Head of caudate nucleus (tissue), 42 donors: ENCODE measurements around the gene LY9.

Source experiments
- DNase-seq, 42 donors: peaks; one replicate each; pipeline versions ENCODE4 v3.0.0 to v3.0.0-alpha.2; 2020 to 2021; ENCODE audit warnings: mixed read lengths in 7 of 42
- intact Hi-C: fragments of 100-400 bp; cut with DNase I; formaldehyde crosslinking; loops from one replicate; pipeline ENCODE4 v1.15.0; 2022

Gene LY9, protein sequence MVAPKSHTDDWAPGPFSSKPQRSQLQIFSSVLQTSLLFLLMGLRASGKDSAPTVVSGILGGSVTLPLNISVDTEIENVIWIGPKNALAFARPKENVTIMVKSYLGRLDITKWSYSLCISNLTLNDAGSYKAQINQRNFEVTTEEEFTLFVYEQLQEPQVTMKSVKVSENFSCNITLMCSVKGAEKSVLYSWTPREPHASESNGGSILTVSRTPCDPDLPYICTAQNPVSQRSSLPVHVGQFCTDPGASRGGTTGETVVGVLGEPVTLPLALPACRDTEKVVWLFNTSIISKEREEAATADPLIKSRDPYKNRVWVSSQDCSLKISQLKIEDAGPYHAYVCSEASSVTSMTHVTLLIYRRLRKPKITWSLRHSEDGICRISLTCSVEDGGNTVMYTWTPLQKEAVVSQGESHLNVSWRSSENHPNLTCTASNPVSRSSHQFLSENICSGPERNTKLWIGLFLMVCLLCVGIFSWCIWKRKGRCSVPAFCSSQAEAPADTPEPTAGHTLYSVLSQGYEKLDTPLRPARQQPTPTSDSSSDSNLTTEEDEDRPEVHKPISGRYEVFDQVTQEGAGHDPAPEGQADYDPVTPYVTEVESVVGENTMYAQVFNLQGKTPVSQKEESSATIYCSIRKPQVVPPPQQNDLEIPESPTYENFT

GRCh38 chr1:160795951-160796383, at the start of gene LY9:
LY9 (plus strand) TSS chr1:160796174; CDS start chr1:160796188, 14 bp downstream.
- intact Hi-C loops = no loop called here
- no peak for DNase-seq

GRCh38 chr1:160746836-160747500, 49.0 kb upstream of the LY9 start:
- intact Hi-C loops = no loop called here

DNA sequence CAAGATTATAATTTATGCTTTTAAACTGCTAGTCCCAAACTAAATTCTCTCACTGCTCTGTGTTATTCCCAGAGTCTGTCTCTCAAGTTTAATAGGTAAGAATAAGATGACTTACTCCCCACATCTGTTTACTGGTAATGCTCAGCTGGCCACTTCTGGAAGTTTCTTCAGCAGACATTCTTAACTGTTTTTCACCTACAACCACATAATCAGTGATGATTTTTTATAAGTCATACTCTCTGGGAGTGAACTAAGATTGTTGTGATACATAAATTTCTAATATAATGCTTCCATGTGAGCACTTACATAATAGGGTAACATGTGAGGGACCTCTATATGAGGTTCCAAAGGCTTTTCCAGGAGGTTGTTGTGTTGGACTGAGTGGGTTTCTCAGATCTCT, 48.3 kb upstream of the LY9 start:
- DNase-seq = no peak

More at GRCh38 chr1:160746836-160747500, 49.0 kb upstream of the LY9 start:
- DNase-seq = no peak

GRCh38 chr1:160748181-160748877, 47.6 kb upstream of the LY9 start:
- intact Hi-C loops = no loop called here

More for the DNA sequence above, 48.3 kb upstream of the LY9 start:
- intact Hi-C loops = no loop called here

DNA sequence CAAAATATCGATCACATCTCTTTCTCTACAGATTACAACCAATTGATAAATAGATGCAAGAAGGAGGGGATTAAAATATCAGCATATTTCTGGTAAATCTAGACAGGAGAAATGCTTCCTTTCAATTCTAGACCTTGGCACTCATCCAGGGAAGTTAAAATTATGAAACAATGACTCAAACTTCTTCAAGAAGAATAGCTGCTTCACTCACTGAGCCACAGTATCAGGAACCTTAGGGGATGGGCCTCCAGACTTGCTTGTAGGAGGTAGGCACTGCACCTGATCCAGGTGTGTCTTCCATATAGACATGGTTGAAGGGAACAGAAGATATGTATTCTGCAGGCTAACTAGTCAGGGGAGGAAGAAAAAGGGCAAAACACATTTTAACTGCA, 47.1 kb upstream of the LY9 start:
- DNase-seq = no peak
- intact Hi-C loops = no loop called here

More at GRCh38 chr1:160748181-160748877, 47.6 kb upstream of the LY9 start:
- no peak for DNase-seq

DNA sequence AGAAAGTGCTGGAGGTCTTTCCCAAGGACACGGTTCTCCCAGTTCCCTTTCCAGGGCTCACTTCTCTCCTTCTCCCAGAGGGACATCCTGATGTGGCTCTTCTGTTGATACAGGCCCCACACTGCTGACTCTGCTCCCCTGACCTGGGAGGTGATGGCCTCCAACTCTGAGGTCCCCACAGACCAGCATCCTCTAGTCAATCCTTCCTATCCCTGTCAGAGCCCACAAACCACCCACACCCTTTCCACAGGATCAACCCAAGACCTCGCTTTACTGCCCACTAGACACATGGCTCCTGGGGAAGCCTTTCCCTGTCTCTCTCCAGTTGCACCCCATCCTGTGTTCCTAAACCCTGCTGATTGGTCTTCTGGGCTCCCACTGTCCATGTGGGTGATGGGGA, 45.4 kb upstream of the LY9 start:
- intact Hi-C loops = no loop called here
- no peak for DNase-seq

- DNase-seq = no peak
- intact Hi-C loops = no loop called here
These were observed 43.6 kb upstream of the LY9 start for GRCh38 chr1:160752406-160752805.

DNA sequence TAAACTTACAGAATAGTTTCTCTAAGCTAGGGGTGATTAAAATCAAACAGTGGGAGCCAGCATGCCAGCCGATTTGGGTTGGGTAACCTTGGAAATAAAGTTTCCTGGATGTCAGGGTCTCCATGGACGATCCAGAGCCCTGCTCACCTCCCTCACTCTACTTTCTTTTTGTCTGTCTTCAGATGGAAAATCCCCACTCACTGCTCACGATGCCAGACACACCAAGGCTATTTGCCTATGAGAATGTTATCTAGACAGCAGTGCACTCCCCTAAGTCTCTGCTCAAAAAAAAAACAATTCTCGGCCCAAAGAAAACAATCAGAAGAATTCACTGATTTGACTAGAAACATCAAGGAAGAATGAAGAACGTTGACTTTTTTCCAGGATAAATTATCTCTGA, 43.0 kb upstream of the LY9 start:
- DNase-seq = no peak
- intact Hi-C loops = no loop called here

DNA sequence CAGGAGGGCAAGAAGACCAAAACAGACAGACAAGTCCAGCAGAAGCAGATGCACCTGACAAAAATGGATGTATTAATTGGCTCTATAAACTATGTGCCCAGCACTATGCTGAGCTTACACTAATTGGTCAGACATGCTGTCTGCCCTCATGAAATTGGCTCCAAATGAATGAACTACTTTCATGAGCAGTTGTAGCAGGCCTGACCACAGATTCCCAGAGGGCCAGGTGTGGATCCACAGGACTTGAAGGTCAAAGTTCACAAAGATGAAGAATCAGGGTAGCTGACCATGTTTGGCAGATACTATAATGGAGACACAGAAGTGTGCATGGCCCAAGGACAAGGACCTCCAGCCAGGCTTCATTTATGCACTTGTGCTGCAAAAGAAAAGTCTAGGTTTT, 42.4 kb upstream of the LY9 start:
- intact Hi-C loops = no loop called here
- no peak for DNase-seq

DNA sequence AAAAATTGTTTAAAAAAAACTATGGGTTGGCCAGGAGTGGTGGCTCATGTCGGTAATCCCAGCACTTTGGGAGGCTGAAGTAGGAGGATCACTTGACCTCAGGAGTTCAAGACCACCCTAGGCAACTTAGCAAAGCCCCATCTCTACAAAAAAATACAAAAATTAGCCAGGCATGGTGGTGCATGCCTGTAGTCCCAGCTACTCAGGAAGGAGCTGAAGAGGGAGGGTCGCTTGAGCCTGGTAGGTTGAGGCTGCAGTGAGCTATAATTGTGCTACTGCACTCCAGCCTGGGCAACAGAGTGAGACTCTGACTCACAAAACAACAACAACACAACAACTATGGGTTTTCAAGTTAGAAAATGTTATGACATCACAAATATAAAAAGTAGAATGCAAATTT, 40.5 kb upstream of the LY9 start:
- DNase-seq = no peak

GRCh38 chr1:160755911-160756848, 39.8 kb upstream of the LY9 start:
- DNase-seq = no peak

More for the DNA sequence above, 40.5 kb upstream of the LY9 start:
- intact Hi-C loops = no loop called here

GRCh38 chr1:160756849-160757201, 39.1 kb upstream of the LY9 start:
- no peak for DNase-seq
- intact Hi-C loops = no loop called here

More at GRCh38 chr1:160755911-160756848, 39.8 kb upstream of the LY9 start:
- intact Hi-C loops = no loop called here

DNA sequence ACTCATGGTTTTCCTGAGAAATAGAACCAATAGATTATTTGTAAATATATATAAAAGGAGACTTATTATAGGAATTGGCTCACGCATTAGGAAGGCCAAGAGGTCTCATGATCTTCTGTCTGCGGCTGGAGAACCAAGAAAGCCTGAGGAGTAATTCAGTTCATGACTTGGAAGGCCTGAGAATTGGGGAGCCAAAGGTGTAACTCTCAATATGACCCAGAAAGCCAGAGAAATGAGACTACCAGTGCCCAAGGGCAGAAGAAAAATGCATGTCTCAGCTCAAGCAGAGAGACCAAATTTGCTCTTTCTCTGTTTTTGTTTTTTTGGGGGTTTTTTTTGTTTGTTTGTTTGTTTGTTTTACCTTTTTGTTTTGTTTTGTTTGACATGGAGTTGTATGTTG, 37.5 kb upstream of the LY9 start:
- intact Hi-C loops = no loop called here
- no peak for DNase-seq

DNA sequence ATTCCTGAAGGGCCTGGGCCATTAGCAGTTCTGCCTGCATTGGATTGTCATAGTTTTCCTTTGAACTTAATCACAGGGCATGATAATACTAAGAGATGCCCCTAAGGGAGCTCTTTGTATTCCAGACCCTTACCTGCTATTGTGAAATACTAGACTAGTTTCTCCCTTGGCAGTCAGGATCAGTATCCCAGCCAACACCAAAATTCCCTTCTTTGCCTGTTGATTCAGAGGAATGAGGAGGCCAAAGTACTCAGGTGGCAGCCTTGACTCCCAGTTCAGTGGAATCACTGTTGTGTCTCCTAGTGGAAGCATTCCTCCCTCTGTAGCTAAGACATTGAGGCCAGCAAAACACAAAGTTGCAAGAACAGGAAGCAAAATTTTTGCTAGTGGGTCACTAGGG, 36.2 kb upstream of the LY9 start:
- no peak for DNase-seq
- intact Hi-C loops = no loop called here

- intact Hi-C loops = no loop called here
- DNase-seq = no peak
These were observed 34.9 kb upstream of the LY9 start for GRCh38 chr1:160761046-160761445.

DNA sequence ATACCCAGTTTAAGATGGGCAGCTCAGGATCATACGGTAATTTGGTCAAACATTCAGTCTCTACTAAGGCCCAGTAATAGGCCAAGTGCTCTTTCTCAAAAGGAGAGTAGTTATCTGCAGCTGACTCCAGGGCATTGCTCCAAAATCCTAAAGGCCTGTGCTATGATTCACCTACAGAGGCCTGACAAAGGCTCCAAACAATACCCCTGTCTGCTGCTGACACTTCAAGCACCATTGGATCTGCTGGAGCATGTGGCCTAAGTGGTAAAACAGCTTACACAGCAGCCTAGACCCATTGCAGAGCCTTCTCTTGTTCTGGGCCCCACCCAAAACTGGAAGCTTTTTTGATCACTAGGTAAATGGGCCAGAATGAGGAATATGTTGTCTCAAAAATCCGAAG, 34.1 kb upstream of the LY9 start:
- no peak for DNase-seq
- intact Hi-C loops = no loop called here

DNA sequence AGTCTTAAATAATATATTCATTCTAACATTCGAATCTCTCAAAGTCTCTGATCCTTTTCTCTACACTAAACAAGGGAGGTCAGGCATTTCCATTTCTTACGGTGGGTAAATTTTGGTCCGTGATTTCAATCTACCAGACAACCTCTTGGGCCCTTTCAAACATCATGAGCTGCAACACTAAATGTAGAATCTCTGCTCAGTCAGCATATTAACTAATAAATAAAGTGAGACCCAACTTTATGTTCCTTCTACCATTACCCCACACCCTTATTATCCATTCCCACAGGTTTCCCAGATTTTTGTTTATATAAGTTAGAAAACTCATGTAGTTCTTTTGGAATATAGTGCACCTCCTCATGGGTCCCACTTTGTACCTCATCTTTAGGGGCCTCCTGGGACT, 32.0 kb upstream of the LY9 start:
- no peak for DNase-seq
- intact Hi-C loops = no loop called here
